NCI-H748 (cell line): ENCODE results near the gene CAPN10.
A peak's percentile ranks its signal among the peaks of the same experiment; 100 is the strongest.
"Not testable (repeated sequence)": the region's sequence is repeated elsewhere in the genome, so short reads cannot be mapped to it uniquely, and the experiment has no call there.

Experiments used
- DNase-seq: peaks from one replicate; lab custom pipeline; 2025; ENCODE audit not compliant: unreplicated experiment; lab: John Stamatoyannopoulos, UW

The CAPN10 gene

GRCh38 chr2:240586198-240586918 lies at the start of gene CAPN10:
Gene CAPN10 (plus strand): TSS chr2:240586734. CDS start chr2:240586912, 178 bp downstream.
- peak; percentile 98 for DNase-seq

DNA sequence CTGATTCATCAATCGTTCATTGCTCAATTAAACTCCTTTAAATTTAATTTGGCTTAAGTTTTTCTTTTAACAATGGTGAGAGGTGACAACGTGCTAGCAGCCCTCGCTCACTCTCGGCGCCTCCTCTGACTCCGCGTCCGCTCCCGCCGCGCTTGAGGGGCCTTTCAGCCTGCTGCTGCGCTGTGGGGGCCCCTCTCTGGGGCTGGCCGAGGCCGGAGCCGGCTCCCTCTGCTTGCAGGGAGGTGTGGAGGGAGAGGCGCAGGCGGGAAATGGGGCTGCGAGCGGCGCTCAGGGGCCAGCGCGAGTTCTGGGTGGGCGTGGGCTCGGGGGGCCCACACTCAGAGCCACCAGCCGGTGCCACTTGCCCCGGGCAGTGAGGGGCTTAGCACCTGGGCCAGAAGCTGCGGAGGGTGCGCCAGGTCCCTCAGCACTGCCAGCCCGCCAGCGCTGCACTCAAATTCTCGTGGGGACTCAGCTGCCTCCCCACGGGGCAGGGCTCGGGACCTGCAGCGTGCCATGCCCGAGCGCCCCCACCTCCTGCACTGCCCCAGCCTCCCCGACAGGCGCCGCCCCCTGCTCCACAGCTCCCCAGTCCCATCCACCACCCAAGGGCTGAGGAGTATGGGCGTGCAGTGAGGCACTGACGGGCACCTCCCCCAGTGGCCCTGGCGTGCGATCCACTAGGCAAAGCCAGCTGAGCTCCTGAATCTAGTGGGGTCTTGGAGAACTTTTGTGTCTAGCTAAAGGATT lies 48.3 kb upstream of the CAPN10 start:
- DNase-seq: no peak

GRCh38 chr2:240539101-240539500 lies 47.4 kb upstream of the CAPN10 start:
- not testable (repeated sequence) for DNase-seq

DNA sequence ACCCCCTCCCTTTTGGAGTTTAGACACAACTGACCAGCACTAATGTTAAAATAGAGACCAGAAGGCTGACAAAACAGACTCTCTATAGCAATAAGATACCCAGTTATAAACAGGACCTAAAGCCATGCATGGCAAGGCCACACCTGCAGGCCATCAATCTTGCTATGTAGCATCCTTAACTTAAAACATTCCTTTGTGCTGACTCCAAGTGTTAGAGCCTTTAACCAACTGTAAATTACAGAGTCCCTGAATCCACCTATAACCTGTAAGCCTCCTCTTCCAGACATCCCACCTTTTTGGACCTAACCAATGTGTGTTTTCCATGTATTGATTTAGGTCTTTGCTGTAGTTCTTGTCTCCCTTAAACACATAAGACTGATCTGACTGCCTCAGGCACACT lies 46.6 kb upstream of the CAPN10 start:
- no peak for DNase-seq

- DNase-seq: no peak
These were observed 35.2 kb upstream of the CAPN10 start for GRCh38 chr2:240551288-240551687.

DNA sequence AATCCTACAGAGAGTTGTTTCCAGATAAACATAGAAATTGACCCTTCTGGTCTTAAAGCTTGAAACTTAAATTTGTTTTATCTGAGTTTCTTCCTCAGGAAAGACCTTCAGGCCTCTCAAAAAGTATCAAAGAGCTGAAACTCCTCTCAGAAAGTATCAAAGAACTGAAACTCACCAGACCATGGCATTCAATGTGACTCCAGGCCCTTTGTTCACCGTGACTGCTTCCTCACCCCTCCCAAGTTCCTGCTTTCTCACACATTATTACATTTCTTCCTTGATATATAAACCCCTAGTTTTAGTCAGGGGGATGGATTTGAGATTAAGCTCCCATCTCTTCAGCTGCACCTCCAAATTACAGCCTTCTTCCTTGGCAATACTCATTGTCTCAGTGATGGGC lies 34.7 kb upstream of the CAPN10 start:
- DNase-seq: no peak

GRCh38 chr2:240553956-240554480 lies 32.5 kb upstream of the CAPN10 start:
- no peak for DNase-seq

GRCh38 chr2:240554767-240555493 lies 31.6 kb upstream of the CAPN10 start:
- DNase-seq: no peak

GRCh38 chr2:240555541-240556250 lies 30.8 kb upstream of the CAPN10 start:
- no peak for DNase-seq

- DNase-seq: peak; percentile 62
These were observed 29.9 kb upstream of the CAPN10 start for GRCh38 chr2:240556553-240557100.

- no peak for DNase-seq
These were observed 29.3 kb upstream of the CAPN10 start for GRCh38 chr2:240557101-240557751.

- peak; percentile 78 for DNase-seq
These were observed 28.7 kb upstream of the CAPN10 start, which contains the start of gene ANKMY1 for GRCh38 chr2:240557808-240558207. Gene ANKMY1 (minus strand): TSS chr2:240557988. CDS start chr2:240557335, 653 bp downstream.

DNA sequence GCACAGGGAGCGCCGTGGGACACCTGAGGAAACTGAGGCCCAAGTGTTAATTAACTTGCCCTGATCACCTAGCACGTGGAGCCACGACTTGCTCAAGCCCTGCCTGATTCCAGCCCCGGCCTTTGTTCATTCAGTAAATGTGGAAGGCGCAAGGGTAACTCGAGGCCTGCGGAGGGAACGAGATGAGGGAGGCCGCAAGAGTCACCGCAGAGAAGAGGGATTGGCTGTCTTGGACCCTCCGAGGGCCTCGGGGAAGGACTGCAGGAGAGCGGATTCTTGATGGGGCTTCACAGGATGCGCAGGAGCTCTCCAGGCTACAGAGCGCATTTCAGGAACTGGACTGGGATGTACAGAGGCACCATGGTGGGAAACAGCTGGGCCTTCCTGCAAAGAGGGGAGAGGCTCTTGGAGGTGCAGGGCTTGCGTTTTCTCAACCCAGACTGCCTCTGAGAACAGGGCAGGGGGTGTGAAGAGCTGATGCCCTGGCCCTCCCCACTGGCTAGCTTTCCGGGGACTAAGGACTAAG lies 28.2 kb upstream of the CAPN10 start:
- DNase-seq: no peak

DNA sequence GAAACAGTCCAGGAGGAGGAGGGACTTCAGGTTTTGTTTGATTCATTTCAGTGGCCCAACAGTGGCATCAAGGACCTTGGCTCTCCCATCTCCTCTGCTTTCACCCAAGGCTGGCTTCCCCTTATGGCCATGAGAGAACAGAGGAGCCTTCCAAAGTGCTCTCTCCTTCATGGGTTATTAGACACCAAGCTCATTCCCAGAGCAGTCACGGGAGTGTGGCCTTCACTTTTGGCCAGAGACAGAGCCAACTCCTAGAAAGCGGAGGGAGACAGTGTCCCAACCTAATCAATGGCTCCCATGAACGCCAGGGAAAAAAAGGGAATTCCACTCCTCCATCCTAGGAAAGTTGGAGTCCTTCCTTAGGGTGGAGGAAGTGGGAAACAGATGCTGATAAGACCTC lies 27.2 kb upstream of the CAPN10 start:
- DNase-seq: no peak

DNA sequence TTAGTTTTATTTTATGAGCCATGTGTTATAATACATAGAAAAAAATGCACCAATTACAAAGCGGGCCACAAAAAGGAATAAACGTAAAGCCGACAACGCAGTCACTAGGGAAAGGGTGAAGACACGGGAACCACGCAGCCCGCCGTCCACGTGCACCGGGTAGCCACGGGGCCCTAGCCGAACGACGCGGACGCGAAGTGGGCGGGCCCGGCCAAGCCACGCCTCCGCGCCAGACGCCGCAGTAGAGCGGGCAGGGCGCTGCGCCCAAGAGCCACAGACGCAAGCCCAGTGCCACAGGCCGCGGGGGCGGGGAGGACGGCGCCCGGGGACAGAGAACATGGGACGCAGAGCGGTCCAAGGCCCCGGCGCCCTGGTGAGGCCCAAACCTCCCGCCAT lies 26.5 kb upstream of the CAPN10 start, which contains the start of gene DUSP28:
Gene DUSP28, plus strand, starts transcription at position 274 of the 396 bp plus-strand sequence. CDS start 328 bp downstream, outside the sequence.
- peak; percentile 90 for DNase-seq

GRCh38 chr2:240560480-240561324 lies 25.8 kb upstream of the CAPN10 start:
- DNase-seq: peak; percentile 97

DNA sequence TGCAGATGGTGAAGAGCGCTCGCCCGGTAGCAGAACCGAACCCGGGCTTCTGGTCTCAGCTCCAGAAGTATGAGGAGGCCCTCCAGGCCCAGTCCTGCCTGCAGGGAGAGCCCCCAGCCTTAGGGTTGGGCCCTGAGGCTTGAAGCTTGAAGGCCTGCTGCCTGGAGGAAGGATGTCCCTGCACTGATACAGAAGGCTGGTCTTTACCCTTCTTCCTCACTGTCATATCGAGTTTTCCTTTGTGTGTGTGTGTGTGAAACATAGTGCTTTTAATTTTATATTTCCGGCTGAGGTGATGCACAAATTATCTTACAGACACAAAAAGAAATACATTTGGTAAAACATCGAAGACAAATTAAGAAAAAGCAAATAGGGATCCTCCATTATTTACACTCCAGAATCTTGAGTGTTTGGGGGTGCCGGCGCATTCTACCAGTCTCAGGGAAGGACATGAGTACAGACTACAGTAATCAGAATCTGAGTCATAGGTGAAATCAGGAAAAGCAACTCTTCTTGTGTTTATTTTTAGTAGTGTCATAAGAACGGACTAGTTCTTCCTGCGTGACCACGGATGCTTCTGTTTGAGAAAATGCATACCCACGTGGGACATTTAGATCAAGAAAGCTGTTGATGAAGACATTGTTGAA lies 25.1 kb upstream of the CAPN10 start:
- no peak for DNase-seq

DNA sequence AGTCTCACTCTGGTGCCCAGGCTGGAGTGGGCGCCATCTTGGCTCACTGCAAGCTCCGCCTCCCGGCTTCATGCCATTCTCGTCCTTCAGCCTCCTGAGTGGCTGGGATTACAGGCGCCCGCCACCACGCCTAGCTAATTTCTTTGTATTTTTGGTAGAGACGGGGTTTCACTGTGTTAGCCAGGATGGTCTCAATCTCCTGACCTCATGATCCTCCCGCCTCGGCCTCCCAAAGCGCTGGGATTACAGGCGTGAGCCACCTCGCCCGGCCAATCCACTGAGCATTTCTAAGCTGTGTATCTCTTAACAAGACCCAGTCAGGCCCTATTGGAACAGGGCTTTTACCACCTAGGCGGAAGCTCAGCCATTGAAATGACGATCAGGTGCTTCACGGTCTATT lies 23.3 kb upstream of the CAPN10 start:
- DNase-seq: not testable (repeated sequence)
